ENCODE results near the gene MYOT. TPM values are rescaled to one million over a fixed set of nuclear protein-coding genes. Genes with fewer than 3 reads are reported as not detected.
A peak's percentile ranks its signal among the peaks of the same experiment; 100 is the strongest.

Gene MYOT
- total RNA-seq (not detected in 2 replicates), polyA plus RNA-seq (not detected in 2 replicates), polyA minus RNA-seq (not detected in 2 replicates), Bru-seq, nascent RNA (not detected), BruChase-seq, experiment 1, labeled RNA remaining after a 6-hour chase (not detected), BruChase-seq, experiment 2, labeled RNA remaining after a 2-hour chase (percentile 3 among the genes with signal in this experiment)
- polyA plus RNA-seq (2011; cell fraction: cytosol; rRNA removed): not detected in 2 replicates
- polyA plus RNA-seq (2011; cell fraction: nucleus; rRNA removed): not detected in 2 replicates
- not detected in 2 replicates for polyA plus RNA-seq (2012)
- polyA minus RNA-seq (2011; cell fraction: cytosol; rRNA and poly(A)+ RNA removed): not detected
- polyA minus RNA-seq (2011; cell fraction: nucleus; rRNA and poly(A)+ RNA removed): not detected in 2 replicates
- long read RNA-seq, partial matches to known transcripts: 0 of 2 reads
- long read RNA-seq, other reads (novel, unspliced or antisense): 2 of 2 reads

- CTCF ChIA-PET: interaction anchor here (1.5 to 1.7 kb wide), 2 partner anchors 40 to 89 kb away, joined by 3 to 4 read pairs; no protein-coding TSS in a partner anchor
- H3K4me3 ChIP-seq (replicated peaks in 1 of 3; ENCODE audit: insufficient read depth in 1 of 3, low read depth in 1 of 3, low read length in 3 of 3): no peak within 1 kb of the TSS
- H3K36me3 ChIP-seq (ENCODE audit: control insufficient read depth in 2 of 2, extremely low read depth in 1 of 2, insufficient read depth in 2 of 2, low read length in 2 of 2): no peaks in the 10 kb centered on the region
- dilution Hi-C loops (cut with MboI; ENCODE audit: extremely low pct_ligation_motif_present, low sequenced_read_pairs): no loop called here
- no peak for TF ChIP-seq GATA2 (IDR thresholded peaks at IDR 0.05; ENCODE audit: insufficient read depth, insufficient read length, low read depth, low read length)
- TF ChIP-seq FOS (IDR thresholded peaks at IDR 0.05; ENCODE audit: borderline replicate concordance, insufficient read depth, low read length): no peak
- TF ChIP-seq MYC (IDR thresholded peaks at IDR 0.05; ENCODE audit: low read depth, low read length): no peak
- TF ChIP-seq POLR2AphosphoS5 (IDR thresholded peaks at IDR 0.05; ENCODE audit: insufficient read depth, low read depth, low read length): no peak
- TF ChIP-seq MAX (IDR thresholded peaks at IDR 0.05; ENCODE audit: insufficient read depth, insufficient read length): no peak
- TF ChIP-seq JUN (IDR thresholded peaks at IDR 0.05; ENCODE audit: borderline replicate concordance, insufficient read depth, insufficient read length, low read depth): no peak
- H3K4me2 ChIP-seq (ENCODE audit: insufficient read depth, low read length): no peak within 1 kb of the TSS
- peaks cover 3 to 8% of the 10 kb centered on the region in 2 experiments for H3K27me3 ChIP-seq (ENCODE audit: control insufficient read depth in 2 of 2, insufficient read depth in 2 of 2, low read length in 2 of 2)
- FAIRE-seq (no peak), DNase-seq (ENCODE audit: low read depth, low spot score) (no peak)
- H3K9me3 ChIP-seq (replicated peaks; ENCODE audit: control insufficient read depth, insufficient read depth, low read length): no peaks in the 10 kb centered on the region
- H3K79me2 ChIP-seq (ENCODE audit: control insufficient read depth, insufficient read depth, low read length): no peaks in the 10 kb centered on the region
- H2AFZ ChIP-seq (ENCODE audit: low read depth, low read length): no peak within 1 kb of the TSS
- intact Hi-C loops (cut with micrococcal nuclease): no loop called here
- no peak within 1 kb of the TSS for H3K9ac ChIP-seq (replicated peaks; ENCODE audit: extremely low read depth, insufficient read depth, low read length)
- no peaks in the 10 kb centered on the region for H3K4me1 ChIP-seq (ENCODE audit: control insufficient read depth, extremely low read depth, insufficient read depth, low read length)
- no TSS peak for BruUV-seq (replicated peaks)
- POLR2A ChIA-PET: no interaction called here
- H3K9me1 ChIP-seq (replicated peaks; ENCODE audit: control insufficient read depth, extremely low read depth, insufficient read depth, low read length): no peaks in the 10 kb centered on the region
- no peak within 1 kb of the TSS for H3K27ac ChIP-seq (ENCODE audit: insufficient read depth, low read depth, low read length)
- H4K20me1 ChIP-seq (replicated peaks; ENCODE audit: control insufficient read depth, extremely low read depth, insufficient read depth, low read length): no peaks in the 10 kb centered on the region
These were observed at the start of gene MYOT for GRCh38 chr5:137867664-137868063. MYOT (plus strand) TSS chr5:137867860; CDS start chr5:137870652, 2,792 bp downstream.

Measured in endothelial cell of umbilical vein (primary cell).